Body of pancreas (tissue), 4 donors: ENCODE results near the gene HNRNPUL2.
"Not testable (repeated sequence)": the region's sequence is repeated elsewhere in the genome, so short reads cannot be mapped to it uniquely, and the experiment has no call there.

ENCODE experiments used
- CTCF ChIP-seq, 7 experiments: fragments of 450-650 bp in 4 of 7; fragments of 200-600 bp in 3 of 7; sonication (generic) in 3 of 7; IDR thresholded peaks; one replicate each; pipeline ENCODE4 v1.5.1; 2016 to 2019; ENCODE audit warnings: antibody characterized with exemption in 7 of 7
- POLR2A ChIP-seq, 3 donors: fragments of 450-650 bp; IDR thresholded peaks; one replicate each; pipeline ENCODE4 v1.6.1; 2016; ENCODE audit warnings: antibody characterized with exemption in 3 of 3, mild to moderate bottlenecking in 2 of 3

- TF ChIP-seq CTCF, POLR2A (IDR thresholded peaks at IDR 0.05): not testable (repeated sequence)
Measured at GRCh38 chr11:62730076-62730475, 2.8 kb upstream of the HNRNPUL2 start.
